ENCODE data around the gene IMP4. TPM values are rescaled to one million over a fixed set of nuclear protein-coding genes. Genes with fewer than 3 reads are reported as not detected.

IMP4 gene
- total and polyA plus RNA-seq, 2 of the 8 experiments (the other 6 are each of a cell fraction or from before 2014, with no cell fraction given) = 96.8 to 194 TPM

- H3K4me3 ChIP-seq (ENCODE audit: extremely low read depth in 1 of 4, insufficient read depth in 2 of 4, low read depth in 3 of 4, low read length in 4 of 4) = no peak overlapping the region
- ChIA-PET POLR2A (ENCODE audit: partially characterized antibody) (interaction anchor here (0.6 kb wide), 1 partner anchor 20 kb away, joined by 3 read pairs; no protein-coding TSS in a partner anchor), CTCF (ENCODE audit: partially characterized antibody) (no interaction called here)
- peaks cover 4% of the 10 kb centered on the region; the same call in 1 of the 2 replicates for H3K23me2 ChIP-seq (ENCODE audit: low read depth, low read length)
- H3K4me2 ChIP-seq (ENCODE audit: insufficient read depth in 1 of 2, low read depth in 2 of 2, low read length in 2 of 2) = no peak overlapping the region
- TF ChIP-seq SRF (IDR thresholded peaks at IDR 0.05; ENCODE audit: low read depth, low read length) (no peak), KDM5A (IDR thresholded peaks at IDR 0.05; ENCODE audit: low read length) (no peak)
- H3K4me1 ChIP-seq (replicated peaks in 1 of 4; ENCODE audit: control insufficient read depth in 3 of 4, insufficient read depth in 4 of 4, low read length in 3 of 4) = no peaks in the 10 kb centered on the region
- no peak overlapping the region for H4K5ac ChIP-seq (ENCODE audit: insufficient read length, low read depth, low read length)
- no peak overlapping the region for H3K4ac ChIP-seq (replicated peaks; ENCODE audit: insufficient read length, low read depth, low read length)
- H3K27me3 ChIP-seq (replicated peaks in 1 of 4; ENCODE audit: control insufficient read depth in 3 of 4, extremely low read depth in 1 of 4, insufficient read depth in 3 of 4, low read length in 3 of 4) = peaks cover 15 to 35% (median 26%) of the 10 kb centered on the region in 4 experiments; a peak in 6 of 7 replicates
- H4K8ac ChIP-seq (ENCODE audit: extremely low read depth, insufficient read depth, low read length) = no peak overlapping the region
- FAIRE-seq (no peak), DNase-seq (ENCODE audit: low read depth in 1 of 2, low spot score in 2 of 2) (no peak)
- no peak overlapping the region for H3K18ac ChIP-seq (ENCODE audit: extremely low read depth, low read length)
- H3K79me2 ChIP-seq (ENCODE audit: control insufficient read depth in 1 of 2, insufficient read depth in 2 of 2, low read length in 2 of 2) = no peaks in the 10 kb centered on the region
- no peaks in the 10 kb centered on the region for H3K79me1 ChIP-seq (ENCODE audit: low read depth, low read length)
- no peaks in the 10 kb centered on the region for H4K20me1 ChIP-seq (replicated peaks in 1 of 2; ENCODE audit: control insufficient read depth in 1 of 2, insufficient read depth in 2 of 2, low read length in 2 of 2)
- WGBS, 2 experiments (ENCODE audit: extremely low coverage in 1 of 2, insufficient coverage in 1 of 2, insufficient read length in 1 of 2, insufficient replicate concordance in 2 of 2, low coverage in 1 of 2, low lambda C conversion rate in 2 of 2, missing lambda C conversion rate in 1 of 2) = 89% methylated on average over 33 of the region's 33 CpGs; no CpG with 5 or more reads in 1 of the 2 experiments
- H4K91ac ChIP-seq (replicated peaks; ENCODE audit: insufficient read length, low read length) = no peak overlapping the region
- no peak overlapping the region for H3K14ac ChIP-seq (ENCODE audit: insufficient read length)
- no peaks in the 10 kb centered on the region for H3K9me3 ChIP-seq (ENCODE audit: insufficient read depth in 2 of 2, low read depth in 1 of 2, low read length in 1 of 2)
- H3K27ac ChIP-seq (ENCODE audit: low read depth, low read length) = no peak overlapping the region
- H2BK120ac ChIP-seq (replicated peaks; ENCODE audit: low read depth, low read length) = no peak overlapping the region
- no peak overlapping the region for H2BK12ac ChIP-seq (ENCODE audit: low read depth, low read length)
- H3K36me3 ChIP-seq (ENCODE audit: control insufficient read depth in 2 of 4, insufficient read depth in 4 of 4, low read length in 3 of 4) = no peaks in the 10 kb centered on the region
- H3K9ac ChIP-seq (replicated peaks in 1 of 4; ENCODE audit: extremely low read depth in 1 of 4, low read depth in 3 of 4, low read length in 3 of 4) = no peak overlapping the region
- H2AFZ ChIP-seq (ENCODE audit: low read length) = no peak overlapping the region
- H2AK5ac ChIP-seq (ENCODE audit: low read depth, low read length) = no peak overlapping the region
- no peak overlapping the region for H2BK15ac ChIP-seq (ENCODE audit: low read length)
- H3K23ac ChIP-seq (ENCODE audit: insufficient read length) = no peak overlapping the region
- H3K56ac ChIP-seq (replicated peaks; ENCODE audit: insufficient read length, low read depth, low read length) = no peak overlapping the region
- no peak overlapping the region for H2BK20ac ChIP-seq (ENCODE audit: low read length)
- no peak overlapping the region for H2BK5ac ChIP-seq (ENCODE audit: low read depth, low read length)
These were observed 16.0 kb downstream of the IMP4 start for GRCh38 chr2:130358420-130359350.

All from H1 (cell line).